ENCODE measurements around the gene TMPRSS11B.
"Not testable (repeated sequence)": the region's sequence is repeated elsewhere in the genome, so short reads cannot be mapped to it uniquely, and the experiment has no call there.

TMPRSS11B gene

GRCh38 chr4:68245594-68245993 is at the start of gene TMPRSS11B:
TSS of gene TMPRSS11B (minus strand) at chr4:68245694. CDS start at chr4:68245558, 136 bp downstream.
- H3K27me3 ChIP-seq (ENCODE audit: low read depth, low read length) = no peaks in the 10 kb centered on the region
- H3K9me3 ChIP-seq (ENCODE audit: control insufficient read depth in 1 of 2, low read length in 2 of 2) = no peaks in the 10 kb centered on the region
- no peaks in the 10 kb centered on the region for H3K4me1 ChIP-seq (ENCODE audit: control insufficient read depth in 1 of 2, insufficient read depth in 2 of 2, low read length in 2 of 2)
- H3K36me3 ChIP-seq (ENCODE audit: control insufficient read depth in 1 of 2, insufficient read depth in 2 of 2, low read length in 2 of 2) = no peaks in the 10 kb centered on the region
- H3K27ac ChIP-seq (ENCODE audit: low read length) = no peak within 1 kb of the TSS
- H3K4me3 ChIP-seq (ENCODE audit: low read depth in 1 of 2, low read length in 2 of 2) = no peak within 1 kb of the TSS

GRCh38 chr4:68291256-68291655 is 45.8 kb upstream of the TMPRSS11B start:
- Histone ChIP-seq H3K9me3 (ENCODE audit: control insufficient read depth in 1 of 2, low read length in 2 of 2) (no peaks in the 10 kb centered on the region), H3K27ac (ENCODE audit: low read length) (no peak overlapping the region), H3K4me3 (ENCODE audit: low read depth in 1 of 2, low read length in 2 of 2) (no peak overlapping the region), H3K27me3 (ENCODE audit: low read depth, low read length) (no peaks in the 10 kb centered on the region), H3K4me1 (ENCODE audit: control insufficient read depth in 1 of 2, insufficient read depth in 2 of 2, low read length in 2 of 2) (no peaks in the 10 kb centered on the region), H3K36me3 (ENCODE audit: control insufficient read depth in 1 of 2, insufficient read depth in 2 of 2, low read length in 2 of 2) (no peaks in the 10 kb centered on the region)

- Histone ChIP-seq H3K9me3 (ENCODE audit: control insufficient read depth in 1 of 2, low read length in 2 of 2) (no peaks in the 10 kb centered on the region), H3K27ac (ENCODE audit: low read length) (no peak overlapping the region), H3K27me3 (ENCODE audit: low read depth, low read length) (no peaks in the 10 kb centered on the region), H3K4me3 (ENCODE audit: low read depth in 1 of 2, low read length in 2 of 2) (no peak overlapping the region), H3K36me3 (ENCODE audit: control insufficient read depth in 1 of 2, insufficient read depth in 2 of 2, low read length in 2 of 2) (no peaks in the 10 kb centered on the region), H3K4me1 (ENCODE audit: control insufficient read depth in 1 of 2, insufficient read depth in 2 of 2, low read length in 2 of 2) (no peaks in the 10 kb centered on the region)
Observed at GRCh38 chr4:68288393-68288740, 42.9 kb upstream of the TMPRSS11B start.

GRCh38 chr4:68287704-68288392 is 42.4 kb upstream of the TMPRSS11B start:
- no peaks in the 10 kb centered on the region for H3K36me3 ChIP-seq (ENCODE audit: control insufficient read depth in 1 of 2, insufficient read depth in 2 of 2, low read length in 2 of 2)
- no peak overlapping the region for H3K4me3 ChIP-seq (ENCODE audit: low read depth in 1 of 2, low read length in 2 of 2)
- H3K4me1 ChIP-seq (ENCODE audit: control insufficient read depth in 1 of 2, insufficient read depth in 2 of 2, low read length in 2 of 2) = no peaks in the 10 kb centered on the region
- no peaks in the 10 kb centered on the region for H3K27me3 ChIP-seq (ENCODE audit: low read depth, low read length)
- no peak overlapping the region for H3K27ac ChIP-seq (ENCODE audit: low read length)
- no peaks in the 10 kb centered on the region for H3K9me3 ChIP-seq (ENCODE audit: control insufficient read depth in 1 of 2, low read length in 2 of 2)

- no peaks in the 10 kb centered on the region for H3K9me3 ChIP-seq (ENCODE audit: control insufficient read depth in 1 of 2, low read length in 2 of 2)
- no peaks in the 10 kb centered on the region for H3K4me1 ChIP-seq (ENCODE audit: control insufficient read depth in 1 of 2, insufficient read depth in 2 of 2, low read length in 2 of 2)
- no peaks in the 10 kb centered on the region for H3K36me3 ChIP-seq (ENCODE audit: control insufficient read depth in 1 of 2, insufficient read depth in 2 of 2, low read length in 2 of 2)
- H3K27me3 ChIP-seq (ENCODE audit: low read depth, low read length) = no peaks in the 10 kb centered on the region
- no peak overlapping the region for H3K4me3 ChIP-seq (ENCODE audit: low read depth in 1 of 2, low read length in 2 of 2)
- no peak overlapping the region for H3K27ac ChIP-seq (ENCODE audit: low read length)
Observed at GRCh38 chr4:68283714-68284113, 38.2 kb upstream of the TMPRSS11B start.

- no peaks in the 10 kb centered on the region for H3K4me1 ChIP-seq (ENCODE audit: control insufficient read depth in 1 of 2, insufficient read depth in 2 of 2, low read length in 2 of 2)
- H3K9me3 ChIP-seq (ENCODE audit: control insufficient read depth in 1 of 2, low read length in 2 of 2) = no peaks in the 10 kb centered on the region
- H3K27ac ChIP-seq (ENCODE audit: low read length) = no peak overlapping the region
- H3K27me3 ChIP-seq (ENCODE audit: low read depth, low read length) = no peaks in the 10 kb centered on the region
- H3K36me3 ChIP-seq (ENCODE audit: control insufficient read depth in 1 of 2, insufficient read depth in 2 of 2, low read length in 2 of 2) = no peaks in the 10 kb centered on the region
- H3K4me3 ChIP-seq (ENCODE audit: low read depth in 1 of 2, low read length in 2 of 2) = no peak overlapping the region
Observed at GRCh38 chr4:68283095-68283494, 37.6 kb upstream of the TMPRSS11B start.

GRCh38 chr4:68281796-68282740 is 36.6 kb upstream of the TMPRSS11B start:
- not testable (repeated sequence) for H3K36me3 ChIP-seq (ENCODE audit: control insufficient read depth in 1 of 2, insufficient read depth in 2 of 2, low read length in 2 of 2); H3K4me1 ChIP-seq (ENCODE audit: control insufficient read depth in 1 of 2, insufficient read depth in 2 of 2, low read length in 2 of 2); H3K4me3 ChIP-seq (ENCODE audit: low read depth in 1 of 2, low read length in 2 of 2); H3K27me3 ChIP-seq (ENCODE audit: low read depth, low read length); H3K9me3 ChIP-seq (ENCODE audit: control insufficient read depth in 1 of 2, low read length in 2 of 2); H3K27ac ChIP-seq (ENCODE audit: low read length)

GRCh38 chr4:68278029-68278428 is 32.5 kb upstream of the TMPRSS11B start:
- no peaks in the 10 kb centered on the region for H3K36me3 ChIP-seq (ENCODE audit: control insufficient read depth in 1 of 2, insufficient read depth in 2 of 2, low read length in 2 of 2)
- no peak overlapping the region for H3K4me3 ChIP-seq (ENCODE audit: low read depth in 1 of 2, low read length in 2 of 2)
- no peaks in the 10 kb centered on the region for H3K27me3 ChIP-seq (ENCODE audit: low read depth, low read length)
- H3K4me1 ChIP-seq (ENCODE audit: control insufficient read depth in 1 of 2, insufficient read depth in 2 of 2, low read length in 2 of 2) = no peaks in the 10 kb centered on the region
- no peaks in the 10 kb centered on the region for H3K9me3 ChIP-seq (ENCODE audit: control insufficient read depth in 1 of 2, low read length in 2 of 2)
- H3K27ac ChIP-seq (ENCODE audit: low read length) = no peak overlapping the region

GRCh38 chr4:68277627-68278026 is 32.1 kb upstream of the TMPRSS11B start:
- Histone ChIP-seq H3K4me3 (ENCODE audit: low read depth in 1 of 2, low read length in 2 of 2) (no peak overlapping the region), H3K9me3 (ENCODE audit: control insufficient read depth in 1 of 2, low read length in 2 of 2) (no peaks in the 10 kb centered on the region), H3K27ac (ENCODE audit: low read length) (no peak overlapping the region), H3K27me3 (ENCODE audit: low read depth, low read length) (no peaks in the 10 kb centered on the region), H3K4me1 (ENCODE audit: control insufficient read depth in 1 of 2, insufficient read depth in 2 of 2, low read length in 2 of 2) (no peaks in the 10 kb centered on the region), H3K36me3 (ENCODE audit: control insufficient read depth in 1 of 2, insufficient read depth in 2 of 2, low read length in 2 of 2) (no peaks in the 10 kb centered on the region)

- Histone ChIP-seq H3K27me3 (ENCODE audit: low read depth, low read length) (no peaks in the 10 kb centered on the region), H3K36me3 (ENCODE audit: control insufficient read depth in 1 of 2, insufficient read depth in 2 of 2, low read length in 2 of 2) (no peaks in the 10 kb centered on the region), H3K4me3 (ENCODE audit: low read depth in 1 of 2, low read length in 2 of 2) (no peak overlapping the region), H3K27ac (ENCODE audit: low read length) (no peak overlapping the region), H3K9me3 (ENCODE audit: control insufficient read depth in 1 of 2, low read length in 2 of 2) (no peaks in the 10 kb centered on the region), H3K4me1 (ENCODE audit: control insufficient read depth in 1 of 2, insufficient read depth in 2 of 2, low read length in 2 of 2) (no peaks in the 10 kb centered on the region)
Observed at GRCh38 chr4:68272860-68273259, 27.4 kb upstream of the TMPRSS11B start.

- Histone ChIP-seq H3K27me3 (ENCODE audit: low read depth, low read length) (no peaks in the 10 kb centered on the region), H3K4me3 (ENCODE audit: low read depth in 1 of 2, low read length in 2 of 2) (peak overlapping the region in 1 of 2 donors; percentile 20), H3K9me3 (ENCODE audit: control insufficient read depth in 1 of 2, low read length in 2 of 2) (no peaks in the 10 kb centered on the region), H3K27ac (ENCODE audit: low read length) (no peak overlapping the region), H3K4me1 (ENCODE audit: control insufficient read depth in 1 of 2, insufficient read depth in 2 of 2, low read length in 2 of 2) (no peaks in the 10 kb centered on the region), H3K36me3 (ENCODE audit: control insufficient read depth in 1 of 2, insufficient read depth in 2 of 2, low read length in 2 of 2) (no peaks in the 10 kb centered on the region)
Observed at GRCh38 chr4:68272380-68272779, 26.9 kb upstream of the TMPRSS11B start.
